Body of pancreas (tissue), 4 donors: ENCODE data around the gene CENPF.

ENCODE experiments used
- CTCF ChIP-seq, 7 experiments: fragments of 450-650 bp in 4 of 7; fragments of 200-600 bp in 3 of 7; sonication (generic) in 3 of 7; IDR thresholded peaks; one replicate each; pipeline ENCODE4 v1.5.1; 2016 to 2019; ENCODE audit warnings: antibody characterized with exemption in 7 of 7
- POLR2A ChIP-seq, 3 donors: fragments of 450-650 bp; IDR thresholded peaks; one replicate each; pipeline ENCODE4 v1.6.1; 2016; ENCODE audit warnings: antibody characterized with exemption in 3 of 3, mild to moderate bottlenecking in 2 of 3

DNA sequence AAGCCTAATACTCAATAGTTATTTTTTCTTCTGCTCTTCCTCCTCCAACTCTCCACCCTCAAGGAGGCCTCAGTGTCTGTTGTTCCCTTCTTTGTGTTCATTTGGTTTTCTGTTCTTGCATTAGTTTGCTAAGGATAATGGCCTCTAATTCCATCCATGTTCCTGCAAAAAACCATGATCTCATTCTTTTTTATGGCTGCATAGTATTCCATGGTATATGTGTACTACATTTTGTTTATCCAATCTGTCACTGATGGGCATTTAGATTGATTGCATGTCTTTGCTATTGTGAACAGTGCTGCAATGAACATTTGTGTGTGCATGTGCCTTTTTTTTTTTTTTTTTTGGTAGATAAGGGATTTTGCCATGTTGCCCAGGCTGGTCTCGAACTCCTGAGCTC lies 6.7 kb downstream of the CENPF start:
- no peak for TF ChIP-seq CTCF (IDR thresholded peaks at IDR 0.05)
- TF ChIP-seq POLR2A (IDR thresholded peaks at IDR 0.05), result no peak
